ENCODE results near the gene ZNF142. TPM values are rescaled to one million over a fixed set of nuclear protein-coding genes. Genes with fewer than 3 reads are reported as not detected.
A peak's percentile ranks its signal among the peaks of the same experiment; 100 is the strongest.

Gene ZNF142
- total and polyA plus RNA-seq, 12 donors, result 4.4 to 29.5 (median 22.0) TPM

DNA sequence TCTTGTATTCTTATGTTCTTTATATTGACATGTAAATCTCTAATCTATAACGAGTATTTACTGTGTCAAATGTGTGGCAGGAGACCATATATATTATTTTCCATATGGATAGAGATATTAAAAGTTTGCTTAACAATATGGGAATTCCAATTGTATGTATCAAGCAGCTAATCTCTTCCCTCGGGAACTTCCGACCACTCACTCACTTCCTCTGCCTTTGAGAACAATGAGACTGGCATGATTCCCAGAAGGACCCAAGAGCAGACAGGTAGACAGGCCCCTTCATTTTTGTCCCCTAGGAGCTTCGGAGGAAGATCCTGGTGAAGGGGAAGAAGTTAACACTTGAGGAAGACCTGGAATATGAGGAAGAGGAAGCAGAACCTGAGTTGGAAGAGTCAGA, 27.6 kb downstream of the ZNF142 start:
- ATAC-seq, result peak in 3 of 8 donors; percentile 39 to 77 (median 72)
- peaks cover 0 to 46% (median 26%) of the 10 kb centered on the region in 9 donors for H3K36me3 ChIP-seq
- peak overlapping the region in 3 of 10 donors; percentile 24 to 44 (median 39) for H3K27ac ChIP-seq
- peaks cover 0 to 12% (median 0%) of the 10 kb centered on the region in 9 donors for H3K4me1 ChIP-seq
- no peak for TF ChIP-seq CTCF (IDR thresholded peaks at IDR 0.05)
- no peak overlapping the region for H3K4me3 ChIP-seq
- WGBS, 2 donors, result 44 to 47% methylated on average over 4 of the region's 4 CpGs
- intact Hi-C loops (cut with DNase I), result no loop called here
- H3K27me3 ChIP-seq, result no peaks in the 10 kb centered on the region
- DNase-seq, result peak in 1 of 2 donors; percentile 18
- H3K9me3 ChIP-seq, result no peaks in the 10 kb centered on the region

DNA sequence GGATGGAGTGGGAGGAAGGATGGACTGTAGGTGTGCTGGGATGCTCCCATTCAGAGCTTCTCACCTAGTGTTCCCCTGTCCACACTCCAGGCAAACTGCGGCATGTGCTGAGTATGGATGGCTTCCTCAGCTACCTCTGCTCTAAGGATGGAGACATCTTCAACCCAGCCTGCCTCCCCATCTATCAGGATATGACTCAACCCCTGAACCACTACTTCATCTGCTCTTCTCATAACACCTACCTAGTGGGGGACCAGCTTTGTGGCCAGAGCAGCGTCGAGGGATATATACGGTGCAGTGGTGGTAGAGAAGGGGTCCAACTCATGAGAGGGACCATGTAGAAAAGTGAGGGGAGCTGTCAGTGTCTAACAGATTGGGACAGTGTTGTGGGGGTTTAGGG, 31.5 kb downstream of the ZNF142 start:
- peaks cover 0 to 12% (median 0%) of the 10 kb centered on the region in 9 donors for H3K4me1 ChIP-seq
- no peaks in the 10 kb centered on the region for H3K27me3 ChIP-seq
- intact Hi-C loops (cut with DNase I), result no loop called here
- H3K36me3 ChIP-seq, result peaks cover 0 to 9% (median 0%) of the 10 kb centered on the region in 9 donors
- WGBS, 2 donors, result 95 to 97% methylated on average over 4 of the region's 4 CpGs
- no peak overlapping the region for H3K27ac ChIP-seq
- no peaks in the 10 kb centered on the region for H3K9me3 ChIP-seq
- H3K4me3 ChIP-seq, result no peak overlapping the region
- TF ChIP-seq CTCF (IDR thresholded peaks at IDR 0.05), result no peak
- no peak for ATAC-seq
- DNase-seq, result no peak

GRCh38 chr2:218626369-218626768, 33.1 kb downstream of the ZNF142 start:
- Histone ChIP-seq H3K4me3 (no peak overlapping the region), H3K27me3 (no peaks in the 10 kb centered on the region), H3K36me3 (no peaks in the 10 kb centered on the region), H3K27ac (no peak overlapping the region), H3K9me3 (no peaks in the 10 kb centered on the region), H3K4me1 (peaks cover 0 to 17% (median 5%) of the 10 kb centered on the region in 9 donors)
- WGBS, 2 donors, result 94 to 96% methylated on average over 4 of the region's 4 CpGs
- TF ChIP-seq CTCF (IDR thresholded peaks at IDR 0.05), result no peak
- no peak for ATAC-seq
- intact Hi-C loops (cut with DNase I), result no loop called here
- no peak for DNase-seq

DNA sequence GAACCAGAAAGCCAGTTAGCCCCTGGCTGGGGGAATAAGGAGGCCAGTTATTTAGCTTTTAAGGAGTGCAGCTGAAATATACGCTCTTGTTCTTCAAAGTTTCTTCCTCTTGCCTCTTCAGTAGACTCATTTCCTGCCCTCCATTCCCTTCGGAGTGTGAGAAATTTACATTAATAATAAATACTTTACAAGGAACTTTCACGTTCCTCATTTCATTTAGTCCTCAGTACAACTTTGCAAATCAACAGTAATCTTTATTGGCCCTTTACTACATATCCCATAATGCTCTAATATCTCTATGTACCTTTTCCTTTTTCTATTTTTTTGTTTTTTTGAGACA, 36.1 kb downstream of the ZNF142 start:
- Histone ChIP-seq H3K4me1 (peaks cover 0 to 17% (median 5%) of the 10 kb centered on the region in 9 donors), H3K36me3 (no peaks in the 10 kb centered on the region), H3K27me3 (no peaks in the 10 kb centered on the region), H3K9me3 (no peaks in the 10 kb centered on the region), H3K4me3 (no peak overlapping the region), H3K27ac (peak overlapping the region in 1 of 10 donors; percentile 61)
- no peak for ATAC-seq
- TF ChIP-seq CTCF (IDR thresholded peaks at IDR 0.05), result no peak
- intact Hi-C loops (cut with DNase I), result no loop called here
- whole genome bisulfite sequencing, 2 donors, result 56 to 68% methylated on average over 3 of the region's 3 CpGs
- DNase-seq, result no peak

Measured in heart right ventricle (tissue), 16 donors.